ENCODE data around the gene TLR7. TPM values are rescaled to one million over a fixed set of nuclear protein-coding genes. Genes with fewer than 3 reads are reported as not detected.
A peak's percentile ranks its signal among the peaks of the same experiment; 100 is the strongest.

Gene TLR7
- total RNA-seq: under 1 TPM in 1 of 2 experiments, not detected in 1; 0.05 TPM

GRCh38 chrX:12866451-12867377 lies at the start of gene TLR7:
TLR7 (plus strand) TSS chrX:12867072; CDS start chrX:12867579, 507 bp downstream.
- no peak for ATAC-seq
- H3K27ac Mint-ChIP-seq: no peak within 1 kb of the TSS

GRCh38 chrX:12817528-12817927 lies 49.3 kb upstream of the TLR7 start:
- DNase-seq (no peak), ATAC-seq (no peak)
- Mint-ChIP-seq H3K27ac (no peak overlapping the region), H3K27me3 (ENCODE audit: low read depth) (no peaks in the 10 kb centered on the region), H3K36me3 (ENCODE audit: low read depth) (peaks cover 51% of the 10 kb centered on the region), H3K4me1 (ENCODE audit: low read depth) (peaks cover 11% of the 10 kb centered on the region), H3K4me3 (no peak overlapping the region), H3K9me3 (ENCODE audit: insufficient read depth) (no peaks in the 10 kb centered on the region)
- ChIA-PET CTCF (no interaction called here), POLR2A (no interaction called here)

More at GRCh38 chrX:12866451-12867377, at the start of gene TLR7:
- Mint-ChIP-seq H3K27me3 (ENCODE audit: low read depth) (peaks cover 2% of the 10 kb centered on the region), H3K4me1 (ENCODE audit: low read depth) (peaks cover 10% of the 10 kb centered on the region), H3K4me3 (no peak within 1 kb of the TSS), H3K36me3 (ENCODE audit: low read depth) (no peaks in the 10 kb centered on the region), H3K9me3 (ENCODE audit: insufficient read depth) (no peaks in the 10 kb centered on the region)
- CTCF ChIA-PET: no interaction called here
- DNase-seq: no peak
- POLR2A ChIA-PET: no interaction called here

GRCh38 chrX:12819222-12819621 lies 47.6 kb upstream of the TLR7 start:
- H3K9me3 Mint-ChIP-seq (ENCODE audit: insufficient read depth): no peaks in the 10 kb centered on the region
- POLR2A ChIA-PET: no interaction called here
- H3K27ac Mint-ChIP-seq: no peak overlapping the region
- no peaks in the 10 kb centered on the region for H3K27me3 Mint-ChIP-seq (ENCODE audit: low read depth)
- CTCF ChIA-PET: interaction anchor here (2.0 kb wide), 1 partner anchor 74 kb away, joined by 6 read pairs; no protein-coding TSS in a partner anchor
- peaks cover 7% of the 10 kb centered on the region for H3K4me1 Mint-ChIP-seq (ENCODE audit: low read depth)
- DNase-seq: no peak
- H3K36me3 Mint-ChIP-seq (ENCODE audit: low read depth): peaks cover 53% of the 10 kb centered on the region
- no peak for ATAC-seq
- no peak overlapping the region for H3K4me3 Mint-ChIP-seq

- POLR2A ChIA-PET: no interaction called here
- Mint-ChIP-seq H3K27me3 (ENCODE audit: low read depth) (no peaks in the 10 kb centered on the region), H3K9me3 (ENCODE audit: insufficient read depth) (no peaks in the 10 kb centered on the region), H3K36me3 (ENCODE audit: low read depth) (peaks cover 53% of the 10 kb centered on the region), H3K4me1 (ENCODE audit: low read depth) (no peaks in the 10 kb centered on the region), H3K27ac (no peak overlapping the region), H3K4me3 (no peak overlapping the region)
- ATAC-seq (no peak), DNase-seq (no peak)
- CTCF ChIA-PET: interaction anchor here (2.0 kb wide), 1 partner anchor 73 kb away, joined by 6 read pairs; no protein-coding TSS in a partner anchor
Measured at GRCh38 chrX:12820737-12821136, 46.1 kb upstream of the TLR7 start.

- H3K36me3 Mint-ChIP-seq (ENCODE audit: low read depth): peaks cover 38% of the 10 kb centered on the region
- DNase-seq (no peak), ATAC-seq (no peak)
- CTCF ChIA-PET: no interaction called here
- H3K27ac Mint-ChIP-seq: no peak overlapping the region
- H3K4me3 Mint-ChIP-seq: no peak overlapping the region
- no peaks in the 10 kb centered on the region for H3K9me3 Mint-ChIP-seq (ENCODE audit: insufficient read depth)
- POLR2A ChIA-PET: no interaction called here
- peaks cover 4% of the 10 kb centered on the region for H3K27me3 Mint-ChIP-seq (ENCODE audit: low read depth)
- no peaks in the 10 kb centered on the region for H3K4me1 Mint-ChIP-seq (ENCODE audit: low read depth)
Measured at GRCh38 chrX:12824944-12825343, 41.9 kb upstream of the TLR7 start.

- H3K4me3 Mint-ChIP-seq: no peak overlapping the region
- no peak overlapping the region for H3K27ac Mint-ChIP-seq
- ATAC-seq: no peak
- DNase-seq: no peak
- H3K27me3 Mint-ChIP-seq (ENCODE audit: low read depth): peaks cover 6% of the 10 kb centered on the region
- H3K9me3 Mint-ChIP-seq (ENCODE audit: insufficient read depth): no peaks in the 10 kb centered on the region
- ChIA-PET CTCF (no interaction called here), POLR2A (no interaction called here)
- no peaks in the 10 kb centered on the region for H3K4me1 Mint-ChIP-seq (ENCODE audit: low read depth)
- peaks cover 32% of the 10 kb centered on the region for H3K36me3 Mint-ChIP-seq (ENCODE audit: low read depth)
Measured at GRCh38 chrX:12825801-12826200, 41.1 kb upstream of the TLR7 start.

- Mint-ChIP-seq H3K4me1 (ENCODE audit: low read depth) (peaks cover 20% of the 10 kb centered on the region), H3K36me3 (ENCODE audit: low read depth) (peaks cover 10% of the 10 kb centered on the region), H3K27ac (peak overlapping the region; percentile 96), H3K4me3 (peak overlapping the region; percentile 57), H3K27me3 (ENCODE audit: low read depth) (no peaks in the 10 kb centered on the region), H3K9me3 (ENCODE audit: insufficient read depth) (peaks cover 7% of the 10 kb centered on the region)
- DNase-seq (no peak), ATAC-seq (no peak)
- POLR2A ChIA-PET: interaction anchor here (0.6 kb wide), 1 partner anchor 130 kb away, joined by 3 read pairs; no protein-coding TSS in a partner anchor
- CTCF ChIA-PET: interaction anchor here (0.7 to 1.1 kb wide), 3 partner anchors 29 to 50 kb away, joined by 3 to 4 read pairs (median 3); no protein-coding TSS in a partner anchor
Measured at GRCh38 chrX:12843061-12843667, 23.7 kb upstream of the TLR7 start.

- H3K27me3 Mint-ChIP-seq (ENCODE audit: low read depth): no peaks in the 10 kb centered on the region
- CTCF ChIA-PET: interaction anchor here (0.7 to 1.1 kb wide), 3 partner anchors 30 to 50 kb away, joined by 3 to 4 read pairs (median 3); no protein-coding TSS in a partner anchor
Measured at GRCh38 chrX:12843668-12844279, 23.1 kb upstream of the TLR7 start.

GRCh38 chrX:12844319-12844718 lies 22.6 kb upstream of the TLR7 start:
- DNase-seq (no peak), ATAC-seq (no peak)
- POLR2A ChIA-PET: no interaction called here
- Mint-ChIP-seq H3K9me3 (ENCODE audit: insufficient read depth) (peaks cover 7% of the 10 kb centered on the region), H3K27ac (peak overlapping the region; percentile 96), H3K4me3 (peak overlapping the region; percentile 57), H3K4me1 (ENCODE audit: low read depth) (peaks cover 20% of the 10 kb centered on the region), H3K27me3 (ENCODE audit: low read depth) (no peaks in the 10 kb centered on the region), H3K36me3 (ENCODE audit: low read depth) (peaks cover 10% of the 10 kb centered on the region)
- CTCF ChIA-PET: interaction anchor here (1.0 kb wide), 1 partner anchor 49 kb away, joined by 4 read pairs; no protein-coding TSS in a partner anchor

More at GRCh38 chrX:12843668-12844279, 23.1 kb upstream of the TLR7 start:
- POLR2A ChIA-PET: interaction anchor here (0.6 kb wide), 1 partner anchor 130 kb away, joined by 3 read pairs; no protein-coding TSS in a partner anchor
- peaks cover 20% of the 10 kb centered on the region for H3K4me1 Mint-ChIP-seq (ENCODE audit: low read depth)
- ATAC-seq (peak; percentile 60), DNase-seq (no peak)
- H3K9me3 Mint-ChIP-seq (ENCODE audit: insufficient read depth): peaks cover 7% of the 10 kb centered on the region
- H3K27ac Mint-ChIP-seq: peak overlapping the region; percentile 96
- peaks cover 10% of the 10 kb centered on the region for H3K36me3 Mint-ChIP-seq (ENCODE audit: low read depth)
- H3K4me3 Mint-ChIP-seq: peak overlapping the region; percentile 57

GRCh38 chrX:12865359-12865758 lies 1.5 kb upstream of the TLR7 start:
- no peak for DNase-seq
- POLR2A ChIA-PET: no interaction called here
- Mint-ChIP-seq H3K9me3 (ENCODE audit: insufficient read depth) (no peaks in the 10 kb centered on the region), H3K27ac (no peak overlapping the region), H3K4me3 (no peak overlapping the region), H3K36me3 (ENCODE audit: low read depth) (no peaks in the 10 kb centered on the region), H3K27me3 (ENCODE audit: low read depth) (peaks cover 2% of the 10 kb centered on the region), H3K4me1 (ENCODE audit: low read depth) (peaks cover 10% of the 10 kb centered on the region)
- no peak for ATAC-seq
- CTCF ChIA-PET: no interaction called here

GRCh38 chrX:12867685-12868084 lies 813 bp downstream of the TLR7 start:
- POLR2A ChIA-PET: no interaction called here
- Mint-ChIP-seq H3K36me3 (ENCODE audit: low read depth) (no peaks in the 10 kb centered on the region), H3K27ac (no peak overlapping the region), H3K4me1 (ENCODE audit: low read depth) (peaks cover 10% of the 10 kb centered on the region), H3K4me3 (no peak overlapping the region), H3K9me3 (ENCODE audit: insufficient read depth) (no peaks in the 10 kb centered on the region), H3K27me3 (ENCODE audit: low read depth) (peaks cover 2% of the 10 kb centered on the region)
- no peak for DNase-seq
- no peak for ATAC-seq
- CTCF ChIA-PET: no interaction called here

Data from activated CD8-positive, alpha-beta T cell treated with anti-CD3 and anti-CD28 coated beads, Interleukin-2, amount 10 ng/mL, durations not matched to agents 7 days and 5 days (primary cell).